Measurements from ENCODE around the gene SURF1.
"Not testable (repeated sequence)": the region's sequence is repeated elsewhere in the genome, so short reads cannot be mapped to it uniquely, and the experiment has no call there.

- TF ChIP-seq AFF4 (CRISPR knock-in tag; IDR thresholded peaks at IDR 0.05); CTCF (IDR thresholded peaks at IDR 0.05 in 2 of 3, conservative IDR thresholded peaks at IDR 0.05 in 1 of 3; ENCODE audit: insufficient read depth in 2 of 3, low read depth in 1 of 3, low read length in 3 of 3): not testable (repeated sequence)
Measured at GRCh38 chr9:133391449-133391848, 35.2 kb upstream of the SURF1 start.
